ENCODE results near the gene EN2.

Gene EN2

GRCh38 chr7:155424301-155425010 lies 33.5 kb upstream of the EN2 start:
- Histone ChIP-seq H3K9me3 (ENCODE audit: insufficient read depth, low read length) (no peaks in the 10 kb centered on the region), H3K79me2 (ENCODE audit: low read length) (no peaks in the 10 kb centered on the region), H3K27ac (ENCODE audit: low read length) (no peak overlapping the region), H3K4me3 (ENCODE audit: low read length) (no peak overlapping the region), H3K27me3 (ENCODE audit: low read depth, low read length) (peaks cover 26% of the 10 kb centered on the region), H3K4me1 (ENCODE audit: low read length) (no peaks in the 10 kb centered on the region), H2AFZ (ENCODE audit: low read depth, low read length) (no peak overlapping the region), H3K4me2 (ENCODE audit: low read length) (no peak overlapping the region), H3K9ac (ENCODE audit: low read length) (no peak overlapping the region), H3K36me3 (replicated peaks; ENCODE audit: low read depth, low read length) (no peaks in the 10 kb centered on the region), H4K20me1 (ENCODE audit: insufficient read depth, low read length) (no peaks in the 10 kb centered on the region)
- no peak for TF ChIP-seq EZH2phosphoT487 (IDR thresholded peaks at IDR 0.05; ENCODE audit: low read depth)
- no peak for TF ChIP-seq CTCF (IDR thresholded peaks at IDR 0.05; ENCODE audit: low read depth, low read length)

- no peaks in the 10 kb centered on the region for H3K9me3 ChIP-seq (ENCODE audit: insufficient read depth, low read length)
- TF ChIP-seq EZH2phosphoT487 (IDR thresholded peaks at IDR 0.05; ENCODE audit: low read depth), result no peak
- TF ChIP-seq CTCF (IDR thresholded peaks at IDR 0.05; ENCODE audit: low read depth, low read length), result no peak
- H3K4me3 ChIP-seq (ENCODE audit: low read length), result no peak overlapping the region
- H3K4me2 ChIP-seq (ENCODE audit: low read length), result no peak overlapping the region
- H3K27me3 ChIP-seq (ENCODE audit: low read depth, low read length), result peaks cover 31% of the 10 kb centered on the region
- no peaks in the 10 kb centered on the region for H3K36me3 ChIP-seq (replicated peaks; ENCODE audit: low read depth, low read length)
- no peak overlapping the region for H3K9ac ChIP-seq (ENCODE audit: low read length)
- H3K4me1 ChIP-seq (ENCODE audit: low read length), result no peaks in the 10 kb centered on the region
- H2AFZ ChIP-seq (ENCODE audit: low read depth, low read length), result no peak overlapping the region
- no peaks in the 10 kb centered on the region for H3K79me2 ChIP-seq (ENCODE audit: low read length)
- no peak overlapping the region for H3K27ac ChIP-seq (ENCODE audit: low read length)
- no peaks in the 10 kb centered on the region for H4K20me1 ChIP-seq (ENCODE audit: insufficient read depth, low read length)
Measured at GRCh38 chr7:155425011-155425340, 33.0 kb upstream of the EN2 start.

- Histone ChIP-seq H4K20me1 (ENCODE audit: insufficient read depth, low read length) (no peaks in the 10 kb centered on the region), H3K27me3 (ENCODE audit: low read depth, low read length) (peaks cover 37% of the 10 kb centered on the region)
- TF ChIP-seq EZH2phosphoT487 (IDR thresholded peaks at IDR 0.05; ENCODE audit: low read depth) (no peak), CTCF (IDR thresholded peaks at IDR 0.05; ENCODE audit: low read depth, low read length) (no peak)
Measured at GRCh38 chr7:155425887-155426286, 32.0 kb upstream of the EN2 start.

GRCh38 chr7:155426543-155427410 lies 31.2 kb upstream of the EN2 start:
- Histone ChIP-seq H2AFZ (ENCODE audit: low read depth, low read length) (no peak overlapping the region), H3K27me3 (ENCODE audit: low read depth, low read length) (peaks cover 40% of the 10 kb centered on the region), H3K4me1 (ENCODE audit: low read length) (no peaks in the 10 kb centered on the region), H3K9ac (ENCODE audit: low read length) (no peak overlapping the region), H3K4me2 (ENCODE audit: low read length) (no peak overlapping the region), H3K4me3 (ENCODE audit: low read length) (no peak overlapping the region), H3K79me2 (ENCODE audit: low read length) (no peaks in the 10 kb centered on the region), H4K20me1 (ENCODE audit: insufficient read depth, low read length) (no peaks in the 10 kb centered on the region), H3K9me3 (ENCODE audit: insufficient read depth, low read length) (no peaks in the 10 kb centered on the region), H3K27ac (ENCODE audit: low read length) (no peak overlapping the region), H3K36me3 (replicated peaks; ENCODE audit: low read depth, low read length) (no peaks in the 10 kb centered on the region)
- TF ChIP-seq CTCF (IDR thresholded peaks at IDR 0.05; ENCODE audit: low read depth, low read length) (no peak), EZH2phosphoT487 (IDR thresholded peaks at IDR 0.05; ENCODE audit: low read depth) (no peak)

More at GRCh38 chr7:155425887-155426286, 32.0 kb upstream of the EN2 start:
- H2AFZ ChIP-seq (ENCODE audit: low read depth, low read length), result no peak overlapping the region
- H3K79me2 ChIP-seq (ENCODE audit: low read length), result no peaks in the 10 kb centered on the region
- no peak overlapping the region for H3K27ac ChIP-seq (ENCODE audit: low read length)
- no peaks in the 10 kb centered on the region for H3K9me3 ChIP-seq (ENCODE audit: insufficient read depth, low read length)
- H3K4me1 ChIP-seq (ENCODE audit: low read length), result no peaks in the 10 kb centered on the region
- H3K4me2 ChIP-seq (ENCODE audit: low read length), result no peak overlapping the region
- no peak overlapping the region for H3K9ac ChIP-seq (ENCODE audit: low read length)
- no peak overlapping the region for H3K4me3 ChIP-seq (ENCODE audit: low read length)
- H3K36me3 ChIP-seq (replicated peaks; ENCODE audit: low read depth, low read length), result no peaks in the 10 kb centered on the region
